ENCODE measurements around the gene SH3PXD2B.
"Not testable (repeated sequence)": the region's sequence is repeated elsewhere in the genome, so short reads cannot be mapped to it uniquely, and the experiment has no call there.

The SH3PXD2B gene

DNA sequence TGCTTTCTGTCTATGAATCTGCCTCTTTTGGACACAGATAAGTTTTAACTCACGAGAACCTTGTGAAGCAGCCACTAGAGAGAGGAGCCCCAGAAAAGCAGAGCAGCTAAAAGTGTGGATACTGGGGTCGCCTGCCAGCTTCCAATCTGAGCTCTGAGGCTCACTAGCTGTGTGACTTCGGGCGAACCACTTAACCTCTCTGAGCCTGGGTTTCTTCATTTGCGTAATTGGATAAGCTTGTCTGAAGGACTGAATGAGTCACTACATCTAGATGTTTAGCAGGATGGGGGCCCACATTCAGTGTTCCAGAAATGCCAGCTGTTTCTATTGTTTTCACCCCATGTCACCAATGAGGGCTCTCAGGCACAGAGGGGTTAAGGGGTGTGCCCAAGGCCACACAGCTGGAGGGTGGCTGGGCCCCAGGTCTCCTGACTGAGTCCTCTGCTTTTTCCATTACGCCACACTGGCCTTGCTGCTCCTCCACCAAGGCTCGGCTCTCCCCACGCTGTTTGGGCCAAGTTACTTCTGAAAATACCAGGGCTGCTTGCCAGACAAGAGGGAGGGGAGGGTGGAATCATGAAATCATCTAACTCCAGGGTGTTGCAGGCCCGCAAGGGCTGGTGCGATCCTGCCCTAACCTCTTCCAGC lies 36.2 kb downstream of the SH3PXD2B start:
- no peak for DNase-seq (ENCODE audit: low read depth in 2 of 2)

DNA sequence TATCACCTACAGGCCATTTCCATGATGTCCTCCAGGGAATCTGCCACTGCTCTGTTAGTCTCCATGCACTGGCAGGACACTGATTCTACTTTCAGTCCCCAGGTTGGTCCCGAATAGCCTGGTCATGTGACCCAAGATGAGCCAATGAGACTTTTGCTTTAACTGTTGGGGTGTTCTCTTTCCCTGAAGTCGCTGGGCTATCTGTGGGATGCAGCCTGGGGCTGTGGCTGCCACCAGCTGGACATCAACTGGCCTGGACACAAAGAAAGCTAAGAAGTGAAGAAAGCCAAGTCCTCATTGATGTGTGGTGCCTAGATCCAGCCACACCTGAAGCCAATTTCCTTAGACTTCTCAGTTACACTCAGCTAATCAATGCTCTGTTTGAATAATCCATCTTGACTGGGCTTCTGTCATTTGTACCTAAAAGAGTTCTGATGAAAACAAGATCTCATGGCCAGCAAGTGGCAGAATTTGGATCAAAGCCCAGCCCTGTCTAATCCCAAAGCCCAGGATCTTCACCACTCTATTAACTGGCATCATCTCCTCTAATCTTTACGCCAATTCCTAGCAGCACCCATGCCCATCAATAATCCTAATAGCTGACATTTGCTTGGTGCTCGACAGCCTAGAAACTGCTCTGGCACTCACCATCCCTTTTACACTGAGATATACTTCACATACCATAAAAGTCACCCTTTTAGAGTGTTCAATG lies 37.0 kb downstream of the SH3PXD2B start:
- DNase-seq (ENCODE audit: low read depth in 2 of 2): no peak

DNA sequence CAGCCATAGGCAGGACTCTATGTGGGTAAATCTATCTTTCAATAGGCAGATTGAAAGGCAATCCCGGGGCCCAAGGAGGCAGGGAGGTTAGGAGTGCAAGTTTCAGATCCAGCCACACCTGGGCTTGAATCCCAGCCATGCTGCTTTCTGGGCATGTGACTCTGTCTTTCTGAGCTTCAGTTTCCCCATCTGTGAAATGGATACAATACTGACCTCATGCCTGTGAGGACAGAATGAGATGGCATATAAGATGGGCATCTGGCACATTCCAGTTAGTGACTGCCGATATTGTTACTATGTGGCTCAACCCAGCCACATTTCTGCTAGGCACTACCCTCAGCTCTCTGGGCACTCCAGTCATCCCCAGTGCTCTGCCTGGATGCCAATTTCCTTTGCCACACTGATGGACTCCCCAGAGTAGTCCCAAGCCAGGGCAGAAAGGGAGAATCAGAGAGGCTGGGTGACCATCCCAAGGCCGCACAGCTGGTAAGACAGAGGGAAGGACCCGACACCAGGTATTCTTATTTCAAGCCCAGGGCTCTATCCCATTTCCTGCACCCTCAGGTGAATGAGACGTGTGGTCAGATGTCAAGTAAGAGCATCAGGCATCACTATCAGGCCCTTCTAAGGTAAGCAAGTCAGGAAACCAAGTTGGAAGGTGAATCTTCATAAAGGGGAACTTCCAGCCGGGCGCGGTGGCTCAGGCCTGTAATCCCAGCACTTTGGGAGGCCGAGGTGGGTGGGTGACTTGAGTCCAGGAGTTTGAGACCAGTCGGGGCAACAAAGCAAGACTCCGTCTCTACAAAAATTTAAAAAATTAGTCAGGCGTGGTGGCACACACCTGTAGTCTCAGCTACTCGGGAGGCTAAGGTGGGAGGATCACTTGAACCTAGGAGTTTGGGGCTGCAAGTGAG lies 38.7 kb downstream of the SH3PXD2B start:
- DNase-seq (ENCODE audit: low read depth in 2 of 2): no peak

DNA sequence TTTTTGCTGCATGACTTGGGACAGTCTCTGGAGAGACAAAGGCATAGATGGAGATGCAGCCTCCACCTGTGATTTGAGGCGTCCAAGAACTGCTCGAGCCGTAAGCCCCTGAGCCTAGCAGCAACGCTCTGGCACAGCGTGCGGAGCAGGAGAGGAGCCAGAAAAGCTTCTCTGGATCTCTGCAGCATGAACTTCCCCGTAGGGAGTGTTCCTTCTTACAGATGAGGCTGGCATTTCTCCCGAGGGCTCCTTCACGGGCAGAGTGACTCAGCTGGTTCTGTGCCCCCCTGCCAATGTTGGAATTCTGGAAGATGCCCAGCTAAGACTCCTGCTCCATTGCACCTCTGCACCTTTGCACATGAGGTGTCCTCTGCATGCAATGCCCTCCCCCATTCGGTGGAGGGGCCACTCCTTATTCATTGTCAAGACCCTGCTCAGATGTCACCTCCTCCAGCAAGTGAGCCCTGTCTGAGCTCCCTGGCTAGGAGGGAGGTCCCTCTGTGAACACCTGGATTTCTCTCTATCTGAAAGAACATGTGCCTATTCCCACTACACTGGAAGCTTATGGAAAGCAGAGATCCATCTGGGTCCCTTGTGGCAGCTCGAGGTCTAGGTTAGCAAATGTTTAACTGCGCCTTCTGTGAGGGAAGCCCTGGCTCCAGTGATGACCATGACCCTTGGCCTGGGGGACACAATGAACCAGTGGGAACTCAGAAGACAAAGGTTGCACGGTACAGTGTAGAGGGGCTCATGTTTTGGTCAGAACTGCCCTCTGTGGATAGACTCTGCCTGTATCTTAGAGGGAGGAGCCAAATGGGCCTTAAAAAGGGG lies 39.6 kb downstream of the SH3PXD2B start:
- DNase-seq (ENCODE audit: low read depth in 2 of 2): no peak

DNA sequence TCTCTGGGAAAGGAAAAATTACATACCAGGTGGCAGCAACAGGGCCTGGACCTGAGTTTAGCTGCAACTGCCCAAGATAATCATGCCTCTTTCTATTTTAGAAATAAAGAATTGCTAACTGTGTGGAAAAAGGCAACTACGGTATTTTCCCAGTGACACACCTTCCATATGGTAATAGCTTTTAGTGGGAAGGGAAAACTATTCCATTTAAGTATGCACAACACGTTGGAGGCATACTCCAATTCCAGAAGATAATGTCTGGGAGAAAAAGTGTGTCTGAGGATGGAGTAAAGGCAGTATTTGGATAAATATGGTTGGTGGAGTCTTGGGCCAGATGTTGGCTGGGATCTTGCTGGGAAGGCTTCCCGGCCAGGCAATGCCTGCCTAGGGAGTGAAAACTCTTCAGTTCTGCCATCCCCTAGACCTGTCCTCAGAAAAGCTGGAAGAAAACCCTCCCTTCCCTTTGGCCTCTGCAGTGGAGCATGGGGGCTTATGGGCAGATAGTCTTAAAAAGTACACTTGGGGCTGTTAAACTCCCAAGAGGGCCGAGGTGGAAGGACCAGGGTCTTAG lies 40.6 kb downstream of the SH3PXD2B start:
- no peak for DNase-seq (ENCODE audit: low read depth in 2 of 2)

DNA sequence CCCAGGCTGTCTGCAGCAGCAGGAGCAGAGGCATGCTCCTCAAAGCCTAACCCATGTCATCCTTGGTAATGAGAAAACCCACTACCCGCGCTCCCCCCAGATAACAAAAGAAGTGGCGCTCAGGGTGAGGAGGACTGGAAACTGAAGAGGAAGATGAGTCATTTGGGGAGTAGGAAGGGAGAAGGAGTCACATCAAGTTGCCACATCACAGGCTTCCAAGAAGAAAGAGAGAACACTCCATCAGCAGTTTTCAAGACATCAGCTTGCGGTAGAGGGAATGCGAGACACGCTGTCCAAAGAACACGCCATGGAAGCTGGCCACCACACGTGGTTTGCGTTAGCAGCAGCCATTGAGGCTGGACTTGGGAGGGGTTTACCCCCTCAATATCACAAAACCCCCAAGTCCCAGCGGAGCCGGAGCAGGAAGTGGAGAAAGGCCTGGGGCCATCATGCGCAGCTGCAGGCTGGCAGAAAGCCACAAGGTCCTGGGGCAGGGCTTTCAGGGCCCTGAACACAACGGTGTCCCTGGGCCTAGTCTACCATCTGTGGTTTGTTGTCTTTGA lies 41.5 kb downstream of the SH3PXD2B start:
- DNase-seq (ENCODE audit: low read depth in 2 of 2): peak; percentile 8 to 25

DNA sequence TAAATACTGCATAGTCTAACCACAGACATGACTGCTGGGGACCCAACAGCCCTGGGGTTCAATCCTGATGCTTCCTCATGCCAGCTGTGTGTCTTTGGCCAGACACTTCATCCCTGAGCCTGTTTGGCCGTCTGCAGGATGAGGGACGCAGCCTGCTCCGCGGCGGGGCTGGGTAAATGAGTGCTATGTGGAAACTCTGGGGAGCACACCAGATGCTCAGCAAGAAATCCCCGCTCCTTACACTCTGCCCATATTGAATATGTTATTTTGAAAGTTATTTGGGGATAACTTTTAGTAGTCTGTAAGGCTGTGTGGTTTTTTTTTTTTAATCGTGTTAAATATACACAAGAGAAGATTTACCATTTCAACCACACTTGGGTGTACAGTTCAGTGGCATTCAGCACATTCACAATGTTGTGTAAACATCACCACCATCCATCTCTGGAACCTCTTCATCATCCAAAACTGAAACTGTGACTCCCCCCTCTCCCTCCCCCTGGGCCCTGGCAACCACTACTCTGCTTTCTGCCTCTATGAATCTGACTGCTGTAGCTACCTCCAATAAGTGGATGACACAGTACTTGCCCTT lies 42.7 kb downstream of the SH3PXD2B start:
- peak; percentile 44 to 54 for DNase-seq (ENCODE audit: low read depth in 2 of 2)

DNA sequence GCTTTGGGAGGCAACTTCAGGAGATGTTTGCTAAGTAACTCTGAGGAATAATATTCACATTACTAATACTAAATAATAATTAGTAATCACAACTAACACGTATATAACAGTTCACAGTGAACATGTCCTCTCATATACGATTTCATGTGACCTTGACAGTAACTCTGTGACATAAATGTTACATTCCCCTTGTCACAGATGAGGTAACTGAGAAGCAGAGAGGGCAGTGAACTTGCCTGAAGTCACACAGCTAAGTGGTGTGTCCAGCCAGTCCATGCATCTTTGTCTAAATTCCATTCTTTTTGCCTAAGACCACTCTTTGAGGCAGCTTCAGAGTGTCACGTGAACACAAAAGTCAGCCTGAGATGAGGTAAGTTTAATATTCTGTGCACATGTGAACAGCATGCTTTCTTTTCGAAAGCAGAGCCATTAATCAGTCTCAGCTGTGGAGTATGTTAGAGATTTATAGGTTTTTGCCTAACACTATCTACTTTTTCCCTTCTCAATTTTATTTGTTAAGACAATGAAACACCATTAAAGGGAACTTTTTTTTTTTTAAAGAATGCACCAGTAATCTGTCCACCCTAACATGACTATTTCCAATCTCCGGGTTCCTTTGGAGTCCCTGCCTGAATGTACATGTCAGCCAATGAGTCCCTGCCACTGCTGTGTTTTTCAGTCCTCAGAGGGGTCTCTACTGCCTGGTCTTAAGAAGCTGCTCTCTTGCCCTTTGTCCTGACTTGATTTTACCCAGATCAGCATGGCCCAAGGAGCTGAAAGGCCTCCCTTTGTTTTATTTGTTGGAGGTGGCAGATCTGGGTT lies 43.5 kb downstream of the SH3PXD2B start:
- no peak for DNase-seq (ENCODE audit: low read depth in 2 of 2)

DNA sequence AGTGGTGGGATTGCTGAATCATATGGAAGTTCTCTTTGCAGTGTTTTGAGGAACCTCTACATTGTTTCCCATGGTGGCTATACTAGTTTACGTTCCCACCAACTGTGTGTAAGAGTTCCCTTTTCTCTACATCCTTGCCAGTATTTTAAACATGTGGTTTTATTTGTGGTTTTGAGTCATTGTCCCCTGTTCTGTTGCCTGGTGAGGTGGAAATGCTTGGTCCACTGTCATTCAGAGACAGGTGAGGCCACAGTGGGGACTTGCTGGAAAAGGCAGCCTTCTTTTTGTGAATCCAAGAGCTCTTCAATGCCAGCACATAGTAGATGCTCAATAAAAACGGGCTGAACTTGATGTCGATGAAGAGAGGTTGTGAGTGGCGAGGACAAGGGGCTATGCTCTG lies 44.2 kb downstream of the SH3PXD2B start:
- peak; percentile 2 to 12 for DNase-seq (ENCODE audit: low read depth in 2 of 2)

DNA sequence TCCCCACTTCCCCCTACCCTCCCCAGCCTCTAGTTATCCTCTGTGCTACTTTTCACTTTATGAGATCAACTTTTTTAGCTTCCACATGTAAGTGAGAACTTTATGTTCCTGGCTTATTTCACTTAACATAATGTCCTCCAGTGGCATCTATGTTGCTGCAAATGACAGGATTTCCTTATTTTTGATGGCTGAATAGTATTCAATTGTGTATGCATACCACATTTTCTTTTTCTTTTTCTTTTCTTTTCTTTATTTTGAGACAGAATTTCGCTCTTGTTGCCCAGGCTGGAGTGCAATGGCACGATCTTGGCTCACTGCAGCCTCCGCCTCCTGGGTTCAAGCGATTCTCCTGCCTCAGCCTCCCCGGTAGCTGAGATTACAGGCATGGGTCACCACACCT lies 44.8 kb downstream of the SH3PXD2B start:
- DNase-seq (ENCODE audit: low read depth in 2 of 2): not testable (repeated sequence)

DNA sequence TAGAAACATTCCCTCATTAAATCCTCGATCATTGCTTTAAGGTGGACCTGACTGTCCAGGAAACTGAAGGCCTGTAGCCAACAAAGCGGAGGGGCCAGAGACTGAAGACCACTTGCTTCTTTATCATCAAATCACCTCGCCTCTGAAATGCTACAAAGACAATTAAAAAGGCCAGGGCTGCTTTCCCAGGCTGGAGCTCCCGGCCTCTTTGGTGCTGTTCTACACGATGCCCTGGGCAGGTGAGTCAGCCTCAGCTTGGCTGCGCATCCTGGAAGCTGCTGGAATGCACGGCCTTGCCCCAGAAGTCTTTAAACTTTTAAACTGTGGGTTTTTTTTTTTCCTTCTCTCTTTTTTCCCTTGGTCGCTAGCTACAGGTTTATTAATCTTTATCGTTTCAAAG lies 46.5 kb downstream of the SH3PXD2B start:
- no peak for DNase-seq (ENCODE audit: low read depth in 2 of 2)

DNA sequence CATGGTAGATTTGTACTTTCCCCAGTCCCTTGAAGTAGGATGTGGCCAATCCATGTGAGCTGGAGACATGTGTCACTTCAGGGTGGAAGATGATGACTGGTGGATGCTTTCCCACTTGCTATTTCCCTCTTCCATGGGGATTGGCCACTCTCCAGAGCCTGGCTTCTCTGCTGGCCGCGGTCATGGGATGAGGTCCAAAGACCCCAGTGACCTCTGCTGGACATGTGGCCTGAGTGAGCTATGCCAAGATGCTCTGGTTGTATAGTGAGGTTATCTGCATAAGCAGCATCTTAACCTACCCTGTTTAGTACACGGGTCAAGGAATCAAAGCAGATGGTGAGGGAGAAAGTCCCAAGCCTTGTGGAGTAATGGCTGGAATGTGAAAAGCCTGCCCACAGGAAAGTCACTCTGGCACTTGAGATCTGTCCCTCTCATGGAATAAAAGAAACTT lies 47.1 kb downstream of the SH3PXD2B start:
- no peak for DNase-seq (ENCODE audit: low read depth in 2 of 2)

DNA sequence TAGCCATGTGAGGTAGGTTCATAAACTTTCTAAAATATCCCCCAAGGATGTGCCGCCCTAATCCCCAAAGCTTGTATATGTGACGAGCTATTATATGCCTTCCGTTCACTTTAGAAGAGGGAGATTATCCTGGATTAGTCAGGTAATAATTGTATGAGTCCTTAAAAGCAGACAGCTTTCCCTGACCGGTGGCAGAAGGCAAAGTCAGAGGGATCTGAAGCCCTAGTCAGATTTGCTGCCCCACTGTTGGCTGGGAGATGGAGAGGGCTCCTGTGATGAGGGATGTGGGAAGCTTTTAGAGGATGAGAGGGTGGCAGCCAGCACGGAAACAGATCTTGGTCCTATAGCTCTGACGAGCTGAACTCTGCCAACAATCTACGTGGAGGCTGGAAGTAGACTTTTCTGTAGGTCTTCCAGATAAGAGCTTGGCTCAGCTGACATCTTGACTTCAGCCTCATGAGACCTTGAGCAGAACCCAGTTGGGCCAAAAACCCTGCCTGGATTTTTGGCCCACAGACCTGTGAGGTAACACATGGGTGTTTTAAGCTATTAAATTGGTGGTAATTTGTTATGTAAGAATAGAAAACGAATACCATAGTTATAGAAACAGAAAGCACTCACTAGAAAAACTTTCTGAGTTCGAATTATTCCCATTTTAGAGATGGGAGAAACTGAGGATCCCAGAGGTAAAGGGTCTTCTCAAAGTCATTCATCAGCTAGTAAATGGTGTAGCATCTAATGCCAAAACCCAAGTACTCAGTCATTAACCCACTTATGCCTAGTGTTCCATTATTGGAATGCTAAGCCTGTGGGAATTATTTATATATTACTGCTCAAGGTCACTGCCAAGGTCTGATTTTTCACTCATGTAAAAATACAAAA lies 48.9 kb downstream of the SH3PXD2B start:
- no peak for DNase-seq (ENCODE audit: low read depth in 2 of 2)

DNA sequence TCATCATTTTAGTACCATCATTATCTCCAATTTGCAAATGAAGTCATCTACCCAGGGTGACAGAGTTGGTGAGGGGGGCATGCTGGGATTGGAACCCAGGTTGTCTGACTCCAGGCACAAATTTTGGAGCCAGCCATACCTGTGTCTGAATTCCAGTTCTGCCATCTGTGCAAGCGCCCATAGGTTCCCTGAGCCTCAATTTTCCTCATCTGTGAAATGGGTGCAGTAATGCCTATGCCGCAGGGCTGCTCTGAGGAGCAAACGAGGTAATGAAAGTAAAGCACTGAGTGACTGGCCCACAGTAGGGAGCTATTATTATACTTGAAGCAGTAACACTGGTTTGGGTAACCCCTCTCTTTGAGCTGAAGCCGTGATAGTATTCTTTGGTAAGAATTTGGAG lies 49.6 kb downstream of the SH3PXD2B start:
- DNase-seq (ENCODE audit: low read depth in 2 of 2): no peak

DNA sequence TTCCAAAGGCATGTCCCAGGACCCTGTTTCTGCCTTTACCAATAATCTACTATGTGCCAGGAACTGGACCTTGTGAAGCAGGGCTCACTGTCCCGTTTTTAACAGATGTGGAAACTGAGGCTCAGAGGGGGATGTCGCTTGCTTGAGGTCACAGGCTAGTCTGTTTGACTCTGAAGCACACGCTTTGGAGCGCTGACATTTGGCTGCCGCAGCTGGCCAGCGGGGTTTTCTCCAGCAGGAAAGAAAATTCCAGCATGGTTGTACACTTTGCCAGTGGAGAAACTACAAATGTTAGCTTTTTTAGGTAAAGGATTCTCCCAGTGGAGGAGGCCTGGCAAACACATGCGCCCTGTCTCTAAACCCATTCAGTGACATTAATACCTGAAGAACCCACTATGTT lies 50.5 kb downstream of the SH3PXD2B start:
- no peak for DNase-seq (ENCODE audit: low read depth in 2 of 2)

DNA sequence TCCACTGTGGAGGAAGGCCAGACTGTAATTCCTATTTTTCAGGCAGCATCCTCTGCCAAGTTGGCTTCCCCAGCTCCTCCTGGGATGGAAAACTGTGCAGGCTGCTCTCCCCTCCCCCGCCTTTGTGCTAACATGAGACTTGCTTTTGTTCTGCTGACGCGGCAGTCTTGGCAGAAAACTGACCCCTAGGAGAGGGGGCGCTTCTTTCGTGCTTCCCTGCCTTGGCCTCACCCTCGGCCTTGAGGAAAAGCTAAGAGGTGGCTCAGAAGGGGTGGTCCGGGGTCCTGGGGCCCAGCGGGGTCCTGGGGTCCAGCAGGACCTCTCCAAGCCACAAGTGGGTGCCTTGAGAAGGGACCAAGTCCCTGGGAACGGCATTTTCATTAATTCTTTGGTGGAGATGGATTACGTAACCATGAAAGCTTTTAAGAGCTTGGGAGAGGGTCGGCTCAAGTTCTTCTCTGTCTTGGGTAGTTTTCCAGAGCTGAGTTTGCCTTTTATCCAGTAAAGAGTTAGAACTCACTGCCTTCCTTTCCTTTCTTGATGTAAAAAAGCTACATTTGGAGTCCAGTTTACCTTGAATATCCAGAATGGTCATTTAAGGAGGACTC lies 51.0 kb downstream of the SH3PXD2B start:
- no peak for DNase-seq (ENCODE audit: low read depth in 2 of 2)

DNA sequence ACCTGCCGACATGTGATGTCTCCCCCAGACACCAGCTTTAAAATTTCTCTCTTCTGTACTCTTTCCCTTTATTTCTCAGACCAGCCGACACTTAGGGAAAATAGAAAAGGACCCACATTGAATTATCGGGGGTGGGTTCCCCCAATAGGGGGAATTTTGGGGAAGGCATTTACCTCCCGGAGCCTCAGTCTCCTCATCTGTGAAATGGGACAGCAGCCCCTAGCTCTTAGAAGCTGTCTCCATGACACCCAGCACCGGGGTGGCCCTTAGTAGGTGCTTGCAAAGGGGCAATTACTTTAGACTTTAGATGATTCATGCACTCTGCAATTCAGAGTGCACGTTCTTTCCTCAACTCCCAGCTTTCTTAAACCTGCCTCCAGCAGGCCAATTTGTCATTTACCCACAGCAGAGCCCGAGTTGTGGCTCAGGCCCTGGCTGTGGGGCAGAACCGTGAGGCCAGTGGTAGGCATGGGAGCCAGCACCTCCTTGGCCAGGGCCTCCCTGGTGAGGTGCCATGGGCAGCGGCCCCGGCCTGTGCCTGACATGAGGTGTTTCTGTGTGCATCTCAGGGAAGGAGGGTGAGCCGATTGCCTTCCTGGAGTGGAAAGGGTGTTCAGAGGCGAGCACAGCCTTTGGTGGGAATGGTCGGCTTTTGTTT lies 51.7 kb downstream of the SH3PXD2B start:
- DNase-seq (ENCODE audit: low read depth in 2 of 2): no peak

DNA sequence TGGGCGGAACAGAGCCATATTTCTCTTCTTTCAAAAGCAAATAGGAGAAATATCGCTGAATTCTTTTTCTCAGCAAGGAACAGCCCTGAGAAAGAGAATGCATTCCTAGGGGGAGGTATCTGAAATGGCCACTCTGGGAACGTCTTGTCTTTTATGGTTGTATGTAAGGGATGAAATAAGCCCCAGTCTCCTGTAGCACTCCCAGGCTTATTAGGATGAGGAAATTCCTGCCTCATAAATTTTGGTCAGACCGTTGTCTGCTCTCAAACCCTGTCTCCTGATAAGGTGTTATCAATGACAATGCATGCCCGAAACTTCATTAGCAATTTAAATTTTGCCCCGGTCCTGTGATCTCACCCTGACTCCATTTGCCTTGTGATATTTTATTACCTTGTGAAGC lies 52.3 kb downstream of the SH3PXD2B start:
- DNase-seq (ENCODE audit: low read depth in 2 of 2): not testable (repeated sequence)

Measured in stimulated activated CD8-positive, alpha-beta memory T cell treated with anti-CD3 and anti-CD28 coated beads, Interleukin-15, amount 100 ng/mL, for 48 hours (primary cell).